ENCODE measurements around the gene KARS1. TPM values are rescaled to one million over a fixed set of nuclear protein-coding genes. Genes with fewer than 3 reads are reported as not detected.

The KARS1 gene
- total RNA-seq, 1 donor from 2014 or later: 82.0 TPM

GRCh38 chr16:75622761-75623605 lies 24.5 kb downstream of the KARS1 start, which contains the start of gene ADAT1:
TSS of gene ADAT1 (minus strand) at chr16:75623281. CDS start at chr16:75620799, 2,482 bp downstream.
- Histone ChIP-seq H3K4me1 (peaks cover 22% of the 10 kb centered on the region), H3K9me3 (no peaks in the 10 kb centered on the region), H3K4me3 (peak within 1 kb of the TSS; percentile 58 to 91), H3K27me3 (no peaks in the 10 kb centered on the region), H3K36me3 (peaks cover 0 to 42% of the 10 kb centered on the region in 2 donors), H3K27ac (peak within 1 kb of the TSS; percentile 81)
- TF ChIP-seq CTCF (IDR thresholded peaks at IDR 0.05): no peak
- peak; percentile 98 to 99 for TF ChIP-seq POLR2AphosphoS5 (IDR thresholded peaks at IDR 0.05; ENCODE audit: insufficient read depth in 1 of 2, low read depth in 1 of 2)
- TF ChIP-seq POLR2A (IDR thresholded peaks at IDR 0.05): peak in 1 of 2 donors; percentile 83
- intact Hi-C loops (cut with DNase I): loop anchor here (5.0 to 10.0 kb wide), 2 partner anchors 56 to 158 kb away; partner anchors contain the start of genes GABARAPL2 and TMEM170A
- peak; percentile 97 to 99 for DNase-seq (ENCODE audit: extremely low spot score in 2 of 2)

- no peak for TF ChIP-seq POLR2A (IDR thresholded peaks at IDR 0.05)
- TF ChIP-seq POLR2AphosphoS5 (IDR thresholded peaks at IDR 0.05; ENCODE audit: insufficient read depth in 1 of 2, low read depth in 1 of 2): no peak
- no peak for TF ChIP-seq CTCF (IDR thresholded peaks at IDR 0.05)
- Histone ChIP-seq H3K36me3 (peaks cover 0 to 36% of the 10 kb centered on the region in 2 donors), H3K4me1 (peaks cover 22% of the 10 kb centered on the region), H3K27ac (no peak overlapping the region), H3K4me3 (no peak overlapping the region), H3K27me3 (no peaks in the 10 kb centered on the region), H3K9me3 (no peaks in the 10 kb centered on the region)
- DNase-seq (ENCODE audit: extremely low spot score in 2 of 2): no peak
- intact Hi-C loops (cut with DNase I): loop anchor here (5.0 to 10.0 kb wide), 2 partner anchors 54 to 156 kb away; partner anchors contain the start of genes GABARAPL2 and TMEM170A
Observed at GRCh38 chr16:75621170-75621477, 26.3 kb downstream of the KARS1 start.

- Histone ChIP-seq H3K36me3 (peaks cover 0 to 36% of the 10 kb centered on the region in 2 donors), H3K4me3 (no peak overlapping the region), H3K27me3 (no peaks in the 10 kb centered on the region), H3K4me1 (peaks cover 22% of the 10 kb centered on the region), H3K27ac (no peak overlapping the region), H3K9me3 (no peaks in the 10 kb centered on the region)
- intact Hi-C loops (cut with DNase I): loop anchor here (5.0 to 10.0 kb wide), 2 partner anchors 53 to 156 kb away; partner anchors contain the start of genes GABARAPL2 and TMEM170A
- DNase-seq (ENCODE audit: extremely low spot score in 2 of 2): no peak
- TF ChIP-seq POLR2A (IDR thresholded peaks at IDR 0.05) (no peak), CTCF (IDR thresholded peaks at IDR 0.05) (no peak), POLR2AphosphoS5 (IDR thresholded peaks at IDR 0.05; ENCODE audit: insufficient read depth in 1 of 2, low read depth in 1 of 2) (no peak)
Observed at GRCh38 chr16:75620326-75621169, 26.9 kb downstream of the KARS1 start.

- intact Hi-C loops (cut with DNase I): no loop called here
- peaks cover 22% of the 10 kb centered on the region for H3K4me1 ChIP-seq
- peaks cover 0 to 42% of the 10 kb centered on the region in 2 donors for H3K36me3 ChIP-seq
- no peak overlapping the region for H3K4me3 ChIP-seq
- TF ChIP-seq POLR2AphosphoS5 (IDR thresholded peaks at IDR 0.05; ENCODE audit: insufficient read depth in 1 of 2, low read depth in 1 of 2): no peak
- no peak for TF ChIP-seq POLR2A (IDR thresholded peaks at IDR 0.05)
- TF ChIP-seq CTCF (IDR thresholded peaks at IDR 0.05): no peak
- H3K9me3 ChIP-seq: no peaks in the 10 kb centered on the region
- no peaks in the 10 kb centered on the region for H3K27me3 ChIP-seq
- DNase-seq (ENCODE audit: extremely low spot score in 2 of 2): no peak
- no peak overlapping the region for H3K27ac ChIP-seq
Observed at GRCh38 chr16:75618780-75619179, 28.7 kb downstream of the KARS1 start.
